GM18907 (cell line): ENCODE data around the gene BID.
A peak's percentile ranks its signal among the peaks of the same experiment; 100 is the strongest.
"Not testable (repeated sequence)": the region's sequence is repeated elsewhere in the genome, so short reads cannot be mapped to it uniquely, and the experiment has no call there.

Experiments used
- ATAC-seq: cut with Tn5 transposase; IDR thresholded peaks from one replicate; pipeline ENCODE4 v1.9.1; 2021; ENCODE audit warnings: mild to moderate bottlenecking, moderate library complexity; ENCODE audit not compliant: unreplicated experiment

BID gene

DNA sequence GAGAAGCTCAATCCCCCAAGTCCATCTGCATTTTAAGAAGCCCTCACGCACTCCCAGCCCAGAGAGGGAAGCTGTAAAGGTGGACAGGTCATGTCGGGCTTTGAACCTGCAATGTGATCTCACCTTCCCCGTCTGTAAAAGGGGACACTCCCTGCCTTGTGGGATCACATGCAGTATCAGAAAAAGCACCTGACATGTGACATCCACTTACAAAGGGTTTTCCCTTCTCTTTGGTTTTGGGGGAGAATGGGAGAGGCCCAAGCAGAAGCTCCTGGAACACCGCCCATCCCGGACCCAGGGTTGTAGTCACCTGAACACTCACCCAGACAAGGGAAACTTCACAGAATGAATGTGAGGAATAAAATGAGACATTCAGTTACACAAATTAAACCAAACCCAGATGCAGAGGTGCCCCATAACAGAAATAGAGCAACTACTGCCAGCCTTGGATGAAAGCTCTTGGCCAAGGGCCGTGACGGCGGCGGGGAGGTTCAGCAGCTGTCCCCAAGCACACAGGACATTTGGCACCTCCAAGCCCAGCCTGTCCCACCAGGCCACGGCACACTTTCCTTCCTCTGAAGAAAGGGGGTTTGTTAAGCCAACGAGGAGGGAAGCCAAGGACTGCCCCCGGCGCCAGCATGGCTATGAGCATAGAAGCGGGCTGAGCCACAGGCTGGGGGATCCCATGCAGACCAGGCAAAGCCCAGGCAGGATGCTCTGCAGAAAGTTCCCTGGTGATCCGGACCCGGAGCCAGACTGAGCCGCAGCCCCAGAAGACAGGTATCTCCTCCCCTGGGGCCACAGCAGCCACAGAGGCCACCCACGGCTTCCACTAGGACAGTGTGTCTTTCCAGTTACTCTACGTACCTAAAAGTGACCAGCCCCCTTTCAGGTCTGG is 3.8 kb downstream of the BID start:
- ATAC-seq, result no peak

DNA sequence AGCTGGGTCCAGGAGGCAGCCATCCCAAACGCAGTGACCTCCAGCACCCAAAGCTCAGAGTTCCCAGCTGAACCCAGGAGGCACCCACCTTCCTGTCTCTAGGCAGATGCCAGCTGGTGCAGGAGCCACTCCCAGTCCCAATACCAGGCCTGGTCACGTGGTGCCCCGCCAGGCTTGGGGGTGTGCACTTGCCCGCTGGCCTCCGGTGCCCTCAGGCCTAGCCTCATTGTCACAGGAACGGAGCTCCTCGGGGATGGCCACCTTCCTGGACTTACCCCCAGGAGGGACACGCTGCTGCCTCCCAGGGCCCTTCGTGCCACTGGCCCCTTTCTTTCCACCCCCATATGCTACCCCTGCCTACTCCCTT is 4.6 kb downstream of the BID start:
- ATAC-seq, result no peak

DNA sequence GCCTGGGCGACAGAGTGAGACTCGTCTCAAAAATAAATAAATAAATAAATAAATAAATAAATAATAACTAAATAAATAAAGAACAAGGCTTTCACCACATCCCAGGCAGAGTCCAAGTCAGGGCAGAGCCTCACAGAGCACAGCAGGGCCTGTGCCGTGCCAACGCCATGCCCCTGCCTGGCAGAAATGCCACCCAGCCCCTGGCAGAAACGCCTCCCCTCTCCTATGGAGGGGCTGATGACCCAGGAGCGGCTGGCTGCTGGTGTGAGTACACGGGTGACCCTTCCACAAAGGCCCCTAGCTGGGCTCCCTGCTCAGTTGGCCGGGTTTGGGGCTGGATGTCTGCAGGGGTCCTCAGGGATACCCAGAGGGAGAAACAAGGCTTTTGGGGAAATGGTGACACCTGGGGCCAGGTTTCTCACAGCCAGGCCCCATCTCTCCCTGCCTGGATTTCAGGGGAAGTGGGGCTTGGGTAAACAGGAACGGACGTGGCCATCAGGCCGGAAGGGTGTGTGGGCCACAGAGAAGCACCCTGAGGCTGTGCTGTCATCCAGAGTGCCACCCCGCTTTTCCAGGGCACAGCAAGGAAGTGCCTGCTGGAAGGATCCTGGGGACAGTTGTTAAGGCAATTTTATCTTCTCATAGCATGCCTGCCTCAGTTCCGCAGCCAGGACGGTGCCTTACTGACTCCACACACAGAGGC is 5.1 kb downstream of the BID start:
- no peak for ATAC-seq

DNA sequence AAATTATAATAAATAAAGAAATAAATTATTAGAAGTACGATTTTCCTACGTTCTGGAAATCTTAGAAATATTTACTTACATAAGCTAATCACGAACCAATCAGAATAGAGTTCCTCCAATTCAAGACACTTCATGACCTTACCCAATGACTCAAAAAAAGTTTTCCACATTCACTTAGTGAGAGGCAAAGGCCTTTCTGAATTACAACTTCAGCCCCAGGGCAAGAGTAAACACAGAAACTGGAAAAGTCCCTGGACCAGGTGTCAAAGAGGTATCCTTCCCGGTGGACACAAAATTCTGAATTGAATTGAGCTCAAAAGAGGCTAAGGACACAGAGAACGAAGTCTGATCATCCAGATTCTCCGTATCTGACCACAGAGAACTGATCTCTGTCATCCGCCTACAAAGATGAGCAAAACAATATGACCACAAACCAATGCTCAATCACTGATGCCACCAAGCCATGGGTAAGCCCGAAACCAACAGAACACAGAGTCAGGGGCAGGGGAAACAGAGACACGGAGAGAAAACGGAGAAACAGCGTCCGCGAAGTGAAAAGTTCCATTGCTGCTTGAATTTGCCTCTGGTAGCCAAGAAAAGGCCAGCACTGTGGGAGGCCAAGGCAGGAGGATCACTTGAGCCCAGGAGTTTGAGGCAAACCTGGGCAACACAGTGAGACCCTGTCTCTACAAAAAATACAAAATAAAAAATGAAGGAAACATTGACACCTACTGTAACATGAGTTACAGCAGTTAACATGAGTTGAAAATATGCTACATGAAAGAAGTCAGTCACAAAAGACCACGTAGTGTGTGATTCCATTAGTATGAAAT is 6.8 kb downstream of the BID start:
- ATAC-seq, result peak; percentile 81

DNA sequence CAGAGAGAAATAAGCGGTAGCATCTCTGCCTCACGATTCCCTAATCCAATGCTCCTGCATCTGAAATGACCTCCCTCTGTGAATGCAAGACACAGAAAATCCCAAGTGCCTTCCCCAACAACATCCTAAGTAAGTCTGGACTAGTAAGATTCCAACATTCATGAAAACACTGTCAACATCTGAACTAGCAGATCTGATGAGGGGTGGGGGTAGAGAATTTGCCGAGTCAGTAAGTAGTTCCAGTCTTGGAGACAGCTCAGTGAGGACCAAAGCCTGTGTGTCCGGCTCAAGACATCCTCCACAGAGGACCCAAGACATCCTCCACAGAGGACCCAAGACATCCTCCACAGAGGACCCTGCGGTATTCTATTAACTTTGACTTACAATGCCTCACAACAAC is 9.4 kb downstream of the BID start:
- not testable (repeated sequence) for ATAC-seq

DNA sequence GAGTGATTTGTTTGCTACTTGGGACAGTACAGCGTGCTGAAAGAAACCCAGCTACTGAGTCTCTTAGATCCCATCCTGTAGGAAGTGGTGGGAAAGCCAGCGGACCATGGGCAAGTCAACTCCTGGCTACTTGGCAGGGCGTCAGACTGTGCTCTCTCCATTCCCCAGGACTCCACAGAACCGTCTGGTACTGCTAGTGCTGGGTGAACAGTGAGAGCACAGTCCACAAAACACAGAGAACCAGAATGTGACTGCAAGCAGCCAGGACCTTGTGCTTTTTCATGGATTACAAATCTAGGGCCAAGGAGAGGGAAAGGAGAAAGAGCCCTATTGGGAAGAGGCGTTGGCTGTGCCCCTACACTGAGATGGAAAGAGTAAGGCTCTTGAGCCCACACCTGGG is 10.2 kb downstream of the BID start:
- ATAC-seq, result no peak

DNA sequence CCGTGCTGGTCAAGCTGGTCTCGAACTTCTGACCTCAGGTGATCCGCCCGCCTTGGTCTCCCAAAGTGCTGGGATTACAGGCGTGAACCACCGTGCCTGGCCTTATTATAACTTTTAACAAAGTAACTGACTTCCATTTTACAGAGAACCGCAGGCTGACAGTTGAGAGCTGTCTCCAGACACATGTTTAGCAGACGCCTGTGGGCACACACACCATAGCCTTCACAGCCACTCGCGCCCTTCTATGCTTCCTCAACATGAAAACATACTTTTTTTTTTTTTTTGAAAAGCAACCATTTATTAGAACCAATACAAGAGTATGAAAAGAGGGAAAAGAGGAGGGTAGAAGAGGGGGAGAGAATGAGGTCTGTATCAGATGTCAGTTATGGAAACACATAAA is 10.8 kb downstream of the BID start:
- ATAC-seq, result not testable (repeated sequence)

DNA sequence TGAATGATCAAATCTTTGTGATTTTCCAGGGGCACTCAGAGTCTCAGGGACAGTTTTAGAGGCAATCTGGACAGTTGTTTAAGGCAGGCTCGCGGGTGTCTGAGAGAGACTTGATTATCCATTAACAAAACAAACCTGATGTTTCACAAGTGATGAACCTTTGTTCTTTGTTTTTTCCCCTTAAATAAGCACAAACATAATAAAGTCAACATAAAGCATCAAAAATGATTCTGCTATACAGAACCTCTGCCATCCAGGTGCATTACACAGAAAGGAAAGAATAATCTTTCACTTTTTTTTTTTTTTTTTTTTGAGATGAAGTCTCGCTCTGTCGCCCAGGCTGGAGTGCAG is 13.2 kb downstream of the BID start:
- ATAC-seq, result no peak

DNA sequence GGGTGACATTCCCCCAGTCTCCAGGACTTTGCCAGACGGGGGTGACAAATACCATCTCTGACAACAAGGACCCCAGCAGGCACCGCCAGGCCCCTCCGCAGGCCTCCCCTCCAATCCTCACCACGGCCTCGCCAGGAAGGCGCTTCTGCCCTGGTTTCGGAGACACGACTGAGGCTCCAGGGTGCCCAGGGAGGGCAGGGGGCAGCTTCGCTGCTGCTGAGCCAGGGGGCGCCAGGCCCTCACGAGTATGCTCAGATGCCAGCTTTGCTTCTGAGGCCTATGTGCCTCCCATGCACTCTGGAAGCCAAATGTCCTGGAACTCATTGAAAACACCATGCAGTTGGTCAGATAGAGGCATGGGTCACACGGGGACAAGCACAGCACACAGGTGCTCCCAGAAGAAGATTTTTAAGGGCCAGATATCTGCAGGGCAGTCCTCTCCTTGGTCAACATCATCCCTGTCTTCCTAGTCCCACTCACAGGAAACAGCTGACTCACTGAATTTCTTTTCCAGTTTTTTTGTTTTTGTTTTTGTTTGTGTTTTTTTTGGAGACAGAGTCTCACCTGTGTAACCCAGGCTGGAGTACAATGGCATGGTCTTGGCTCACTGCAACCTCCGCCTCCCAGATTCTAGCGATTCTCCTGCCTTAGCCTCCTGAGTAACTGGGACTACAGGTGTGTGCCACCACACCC is 19.9 kb downstream of the BID start:
- ATAC-seq, result no peak

DNA sequence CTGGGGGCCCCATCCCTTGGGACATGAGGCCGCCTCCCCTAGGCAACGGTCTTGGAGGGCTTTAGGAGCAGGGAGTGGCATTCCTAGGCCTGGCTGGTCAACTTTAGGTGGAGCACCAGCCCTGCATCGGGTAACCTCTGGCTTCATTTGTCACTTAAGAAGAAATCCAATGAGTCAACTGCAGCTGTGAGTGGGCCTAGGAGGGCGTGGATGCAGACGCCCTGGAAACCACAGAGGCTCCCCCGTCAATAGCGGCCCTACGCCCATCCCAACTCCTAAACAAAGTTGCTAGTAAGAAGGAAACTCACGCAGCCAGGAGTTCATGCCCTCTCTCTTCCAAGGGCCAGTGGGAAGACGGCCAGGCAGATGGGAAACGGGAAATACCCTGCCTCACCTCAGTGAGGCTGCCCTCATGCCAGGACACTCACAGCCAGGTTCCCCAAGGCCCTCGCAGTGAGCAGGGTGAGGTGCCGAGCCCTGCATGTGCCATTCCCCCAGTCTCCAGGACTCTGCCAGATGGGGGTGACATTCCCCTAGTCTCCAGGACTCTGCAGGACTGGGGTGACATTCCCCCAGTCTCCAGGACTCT is 20.8 kb downstream of the BID start:
- ATAC-seq, result no peak

DNA sequence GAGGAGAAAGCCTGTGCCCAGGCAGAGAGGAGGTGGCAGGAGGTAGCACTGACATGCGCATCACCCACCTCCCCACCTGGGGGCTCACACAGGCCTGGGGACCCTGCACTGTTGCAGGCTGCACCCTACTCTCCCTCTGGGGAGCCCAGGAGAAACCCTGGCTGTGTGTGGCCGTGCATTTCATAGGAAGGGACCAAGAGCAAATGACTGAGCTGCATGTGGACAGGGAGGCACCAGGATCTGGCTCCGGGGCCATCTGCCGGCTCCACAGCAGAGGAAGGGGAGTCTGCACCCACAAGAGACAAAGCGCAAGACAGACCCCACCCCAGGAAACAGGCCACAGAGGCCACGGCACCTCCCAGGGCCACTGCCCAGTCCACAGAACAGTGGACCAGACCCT is 22.7 kb downstream of the BID start:
- no peak for ATAC-seq

DNA sequence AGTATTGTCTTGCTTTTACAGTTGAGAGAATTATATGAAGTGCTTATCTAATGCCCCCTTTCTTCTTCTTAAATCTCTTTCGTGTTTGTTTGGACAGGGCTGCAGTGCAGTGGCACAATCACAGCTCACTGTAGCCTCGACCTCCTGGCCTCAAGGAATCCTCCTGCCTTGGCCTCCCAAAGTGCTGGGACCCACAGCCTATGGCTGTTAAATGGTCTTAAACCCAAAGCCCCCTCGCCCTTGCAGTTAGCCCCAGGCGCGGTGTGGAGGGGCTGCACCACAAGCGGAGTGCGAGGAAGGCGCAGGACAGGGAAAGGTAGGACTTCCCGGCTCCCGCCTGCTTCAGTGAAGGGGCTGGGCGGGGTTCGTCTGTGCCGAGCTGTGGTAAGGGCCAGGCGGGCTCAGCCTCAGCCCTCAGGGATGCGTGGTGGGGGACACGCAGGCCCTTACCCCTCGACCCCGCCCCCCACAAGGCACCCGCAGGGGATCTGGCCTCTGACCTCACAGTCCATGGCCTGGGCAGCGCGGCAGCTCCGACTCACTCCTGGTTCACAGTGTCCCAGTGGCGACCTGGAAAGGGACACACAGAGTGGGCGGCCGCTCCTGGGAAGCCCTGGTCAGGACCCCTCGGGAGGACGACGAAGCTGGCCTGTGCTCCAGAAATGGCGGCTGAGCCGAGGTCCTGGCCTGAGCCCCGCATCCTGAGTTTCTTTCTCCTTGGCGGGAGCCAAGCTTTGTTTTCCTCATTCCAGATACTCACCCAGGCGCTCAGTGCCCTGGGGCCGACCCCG is 24.5 kb downstream of the BID start:
- no peak for ATAC-seq

DNA sequence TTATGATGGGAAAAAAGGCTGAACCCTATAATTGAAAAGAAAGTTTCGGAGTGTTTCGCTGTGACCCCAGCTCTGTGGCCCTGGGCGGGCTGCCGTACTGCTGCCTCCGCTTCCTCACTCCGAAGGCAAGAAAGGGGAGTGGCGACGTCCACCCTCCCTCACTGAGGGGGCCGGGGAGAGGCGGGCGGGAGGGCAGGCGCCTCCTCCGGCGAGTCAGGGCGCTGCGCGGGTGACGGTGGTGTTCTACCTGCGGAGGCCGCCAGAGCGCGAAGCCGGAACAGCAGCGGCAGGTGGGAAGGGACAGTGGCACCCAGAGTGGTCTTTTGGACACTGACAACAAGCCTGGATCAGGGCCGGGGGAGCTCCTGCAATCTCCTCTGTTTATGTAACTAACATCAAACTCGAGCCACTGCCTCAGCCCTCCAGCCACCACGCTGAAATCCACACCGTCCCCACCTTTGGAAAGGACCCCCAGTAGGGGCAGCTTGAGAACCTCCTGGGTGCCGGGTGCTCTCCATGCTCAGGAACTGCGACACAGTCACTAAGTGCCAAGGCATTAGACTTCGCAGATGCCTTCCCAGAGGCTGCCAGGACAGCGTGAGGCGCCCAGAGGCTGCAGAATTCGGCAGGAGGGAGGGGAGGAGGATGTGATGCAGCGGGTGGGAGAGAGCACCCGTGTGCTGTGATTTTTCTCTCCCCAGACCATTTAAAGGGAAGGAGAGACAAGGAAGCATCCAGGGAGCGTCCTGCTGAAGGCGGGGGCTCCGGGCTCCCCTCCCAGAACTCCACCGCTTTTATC is 25.5 kb downstream of the BID start:
- ATAC-seq, result no peak

DNA sequence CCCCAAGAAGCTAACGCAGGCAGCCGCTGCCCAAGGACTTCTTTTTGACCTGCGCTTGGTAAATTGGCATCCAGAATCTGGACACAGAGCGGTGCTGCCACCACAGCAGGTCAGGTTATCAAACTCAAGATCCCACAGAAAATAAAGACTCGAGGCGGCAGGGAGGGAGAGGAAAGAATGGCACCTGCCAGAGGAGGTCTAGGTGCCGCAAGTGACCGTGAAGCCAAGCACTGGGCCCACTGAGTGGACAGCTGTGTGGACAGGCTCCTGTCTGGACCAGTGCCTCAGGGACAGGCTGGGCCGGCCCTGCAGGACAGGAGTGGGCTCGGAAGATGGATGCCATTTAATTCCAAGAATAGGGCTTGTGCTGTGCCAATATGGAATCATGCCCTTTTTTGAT is 27.4 kb downstream of the BID start:
- ATAC-seq, result no peak

DNA sequence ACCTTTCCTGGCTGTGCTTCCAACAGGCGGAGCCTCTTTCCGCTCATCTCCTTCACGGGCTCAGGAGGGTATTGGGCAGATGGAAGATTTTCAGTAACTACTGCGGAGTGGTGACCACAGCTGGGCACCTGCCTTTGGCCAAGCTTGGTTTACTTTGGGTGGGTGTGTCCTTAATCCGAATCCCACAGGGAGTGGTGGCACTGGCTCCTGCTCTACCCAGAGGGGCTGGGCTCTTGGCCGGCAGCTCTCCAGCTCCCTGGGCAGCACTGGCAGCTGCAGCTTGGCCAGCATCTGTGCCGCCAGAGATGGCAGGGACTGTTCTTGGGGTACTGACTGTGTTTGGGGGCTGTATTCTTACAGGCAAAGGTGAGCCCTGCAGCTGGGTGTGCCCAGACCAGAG is 29.8 kb downstream of the BID start:
- no peak for ATAC-seq

DNA sequence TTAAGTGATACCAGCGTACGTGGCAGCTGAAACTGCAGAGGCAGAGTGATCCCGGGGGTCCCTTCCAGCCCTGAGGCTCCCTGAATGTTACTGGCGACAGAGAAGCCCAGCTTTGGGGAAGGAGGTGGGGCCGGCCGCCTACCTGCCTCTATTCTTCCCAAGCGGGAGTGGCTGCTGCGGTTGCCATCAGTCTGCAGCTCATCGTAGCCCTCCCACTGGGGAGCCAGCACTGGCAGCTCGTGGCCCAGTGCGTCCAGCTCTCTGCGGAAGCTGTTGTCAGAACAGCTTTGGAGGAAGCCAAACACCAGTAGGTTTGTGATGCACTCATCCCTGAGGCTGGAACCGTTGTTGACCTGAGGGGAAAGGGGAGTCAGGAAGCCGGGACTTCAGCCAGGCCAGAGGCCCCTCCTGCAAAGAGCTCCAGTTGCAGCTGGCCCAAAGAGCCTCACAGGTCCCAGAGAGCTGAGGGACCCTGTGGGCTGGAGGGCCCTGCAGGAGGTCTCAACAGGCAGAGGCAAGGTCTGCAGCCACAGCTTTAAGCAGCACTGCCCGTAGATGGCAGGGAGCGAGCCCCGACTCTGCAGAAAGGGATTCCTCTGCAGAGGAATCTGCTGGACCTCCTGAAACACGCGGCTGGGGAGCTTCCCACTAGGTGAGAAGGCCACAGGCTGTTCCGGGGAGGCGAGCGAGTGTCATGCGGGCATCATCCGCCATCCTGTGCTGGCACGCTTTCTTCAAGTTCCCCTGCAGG is 30.4 kb downstream of the BID start:
- ATAC-seq, result no peak

DNA sequence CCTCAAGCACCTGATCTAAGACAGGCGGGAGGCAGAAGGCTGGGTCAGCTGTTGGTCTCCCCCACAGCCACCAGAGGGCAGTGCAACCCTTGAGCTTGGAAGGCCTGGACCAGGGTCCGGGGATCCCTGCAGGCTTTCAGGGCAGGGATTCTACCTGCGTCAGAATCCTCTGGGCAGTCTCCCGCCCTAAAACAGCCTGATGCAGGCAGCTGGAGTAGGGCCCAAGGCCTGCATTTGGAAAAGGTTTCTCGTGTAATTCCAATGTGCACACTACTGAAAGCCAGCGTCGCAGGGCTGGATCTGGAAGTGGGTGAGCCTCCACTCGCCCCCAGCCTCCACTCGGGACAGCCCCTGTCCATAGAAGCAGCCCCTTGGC is 31.8 kb downstream of the BID start:
- no peak for ATAC-seq

DNA sequence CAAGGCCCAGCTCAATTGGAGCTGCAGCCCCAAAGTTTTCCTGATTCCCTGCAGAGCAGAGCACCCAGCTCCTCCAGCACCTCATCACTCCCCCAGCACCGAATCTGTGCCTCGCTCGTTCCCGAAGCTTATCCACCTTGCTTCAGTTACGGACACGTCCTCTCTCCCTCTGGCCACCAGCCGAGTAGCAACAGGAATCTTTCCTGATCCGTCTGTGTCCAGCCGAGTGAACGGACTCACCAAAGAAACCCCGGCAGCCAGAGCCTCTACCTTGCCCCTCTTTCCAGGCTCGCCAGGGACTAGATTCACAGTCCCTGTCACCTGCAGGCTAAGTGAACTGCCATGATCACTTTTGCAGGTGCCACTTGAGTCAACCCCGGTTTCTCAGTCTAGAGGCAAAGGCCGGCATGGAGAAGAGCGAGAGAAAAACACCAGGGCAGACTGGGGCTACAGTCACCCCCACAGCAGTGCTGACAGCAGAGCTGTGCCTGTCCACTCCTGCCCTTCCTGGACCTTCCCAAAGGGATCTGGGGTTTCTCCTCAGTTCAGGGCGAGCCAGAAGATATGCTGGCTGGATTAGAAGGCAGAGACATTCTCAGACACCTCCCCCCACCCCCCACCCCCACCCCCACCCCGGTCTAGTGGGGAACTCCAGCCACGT is 32.3 kb downstream of the BID start:
- ATAC-seq, result no peak
